IMR-90 (cell line): Measurements from ENCODE around the gene EBF4. TPM values are rescaled to one million over a fixed set of nuclear protein-coding genes. Genes with fewer than 3 reads are reported as not detected.

Experiments
- ATAC-seq: fragments of 200-7000 bp; cut with Tn5 transposase; 2 replicates; pipeline ENCODE4 v1.9.1; 2020; ENCODE audit warnings: low read depth, mild to moderate bottlenecking, moderate library complexity
- BruUV-seq: library from RNA; stranded (reverse); fragments of 400-500 nt; replicated peaks from 2 replicates; lab custom pipeline; 2021; lab: Mats Ljungman, UMichigan
- CTCF ChIA-PET: fragments of 300-600 bp; formaldehyde crosslinking; extraction: SDS; loops from one replicate; lab custom pipeline; 2021; ENCODE audit warnings: antibody characterized with exemption; lab: Yijun Ruan, JAX
- POLR2A ChIA-PET: fragments of 300-600 bp; sonication (Branson Sonifier 250); formaldehyde crosslinking; loops from one replicate; lab custom pipeline; 2022; ENCODE audit warnings: antibody characterized with exemption; ENCODE audit not compliant: unreplicated experiment; lab: Charles Lee
- DNase-seq: peaks from one replicate; pipeline ENCODE4 v3.0.0; 2013
- H2AFZ ChIP-seq: replicated peaks from 2 replicates; pipeline ENCODE3; 2013; ENCODE audit warnings: low read length, mild to moderate bottlenecking; ENCODE audit not compliant: poor library complexity
- H2AK5ac ChIP-seq: 2 replicates; pipeline ENCODE4 v1.6.1; 2013; ENCODE audit warnings: low read depth, low read length, inconsistent platforms
- H2AK9ac ChIP-seq: replicated peaks from 2 replicates; pipeline ENCODE3; 2013; ENCODE audit warnings: mild to moderate bottlenecking, low read depth, low read length, moderate library complexity; ENCODE audit not compliant: poor library complexity
- H2BK120ac ChIP-seq: 2 replicates; pipeline ENCODE4 v1.6.1; 2013; ENCODE audit warnings: low read depth, low read length, inconsistent platforms
- H2BK15ac ChIP-seq: 3 replicates; pipeline ENCODE4 v1.6.1; 2013; ENCODE audit warnings: low read depth, low read length, inconsistent platforms
- H2BK20ac ChIP-seq: 2 replicates; pipeline ENCODE4 v1.6.1; 2013; ENCODE audit warnings: low read depth, mild to moderate bottlenecking, inconsistent platforms, low read length, moderate library complexity
- H2BK5ac ChIP-seq: 2 replicates; pipeline ENCODE4 v1.6.1; 2013; ENCODE audit warnings: mild to moderate bottlenecking, low read depth, low read length, inconsistent platforms; ENCODE audit not compliant: poor library complexity, severe bottlenecking
- H3K14ac ChIP-seq: replicated peaks from 2 replicates; pipeline ENCODE4 v1.6.1; 2013; ENCODE audit warnings: low read depth, low read length, inconsistent platforms
- H3K18ac ChIP-seq: 2 replicates; pipeline ENCODE4 v1.6.1; 2013; ENCODE audit warnings: low read depth, low read length, control low read depth
- H3K23ac ChIP-seq: 2 replicates; pipeline ENCODE4 v1.6.1; 2013; ENCODE audit warnings: low read depth, low read length, inconsistent platforms
- H3K27ac ChIP-seq: 2 replicates; pipeline ENCODE4 v1.5.1; 2013; ENCODE audit warnings: mild to moderate bottlenecking, control low read depth, low read length; ENCODE audit not compliant: insufficient read depth
- H3K27me3 ChIP-seq: 2 replicates; pipeline ENCODE4 v1.6.1; 2013; ENCODE audit warnings: low read length; ENCODE audit not compliant: control insufficient read depth, insufficient read depth
- H3K36me3 ChIP-seq: 2 replicates; pipeline ENCODE4 v1.6.1; 2013; ENCODE audit warnings: low read length, mixed read lengths; ENCODE audit not compliant: control insufficient read depth, insufficient read depth
- H3K4ac ChIP-seq: 2 replicates; pipeline ENCODE4 v1.6.1; 2013; ENCODE audit warnings: low read depth, low read length, inconsistent platforms
- H3K4me1 ChIP-seq: 2 replicates; pipeline ENCODE4 v1.6.1; 2013; ENCODE audit warnings: low read length, mixed read lengths; ENCODE audit not compliant: control insufficient read depth, insufficient read depth
- H3K4me2 ChIP-seq: 2 replicates; pipeline ENCODE4 v1.6.1; 2013; ENCODE audit warnings: low read depth, mild to moderate bottlenecking, control low read depth, low read length, moderate library complexity
- H3K4me3 ChIP-seq: 2 replicates; pipeline ENCODE4 v1.5.1; 2013; ENCODE audit warnings: low read depth, mild to moderate bottlenecking, control low read depth, low read length, moderate library complexity; ENCODE audit not compliant: insufficient read depth
- H3K56ac ChIP-seq: 2 replicates; pipeline ENCODE4 v1.6.1; 2013; ENCODE audit warnings: low read length, inconsistent platforms; ENCODE audit not compliant: insufficient read depth; ENCODE audit errors: extremely low read depth
- H3K79me1 ChIP-seq, 2 experiments: 2 replicates each; pipeline ENCODE4 v1.6.1; 2013; ENCODE audit warnings: low read length in 2 of 2, inconsistent platforms in 1 of 2, low read depth in 1 of 2
- H3K9ac ChIP-seq: 2 replicates; pipeline ENCODE4 v1.6.1; 2013; ENCODE audit warnings: low read depth, low read length, control low read depth
- H3K9me1 ChIP-seq: 2 replicates; pipeline ENCODE4 v1.6.1; 2013; ENCODE audit warnings: low read length, inconsistent platforms; ENCODE audit not compliant: insufficient read depth
- H3K9me3 ChIP-seq: 2 replicates; pipeline ENCODE4 v1.6.1; 2013; ENCODE audit warnings: low read length; ENCODE audit not compliant: control insufficient read depth, insufficient read depth
- H4K20me1 ChIP-seq: 2 replicates; pipeline ENCODE4 v1.6.1; 2013; ENCODE audit warnings: low read length, inconsistent platforms; ENCODE audit not compliant: insufficient read depth
- H4K5ac ChIP-seq: 2 replicates; pipeline ENCODE4 v1.6.1; 2013; ENCODE audit warnings: mild to moderate bottlenecking, low read depth, low read length, control low read depth
- H4K8ac ChIP-seq, 2 experiments: 2 replicates each; pipeline ENCODE4 v1.6.1; 2013; ENCODE audit warnings: low read depth in 2 of 2, low read length in 2 of 2, control low read depth in 1 of 2, inconsistent platforms in 1 of 2
- H4K91ac ChIP-seq: 2 replicates; pipeline ENCODE4 v1.6.1; 2013; ENCODE audit warnings: low read depth, low read length, inconsistent platforms; ENCODE audit not compliant: insufficient read depth
- BHLHE40 ChIP-seq: fragments of 150-350 bp; IDR thresholded peaks from 2 replicates; pipeline ENCODE4 v1.6.1; 2016; ENCODE audit warnings: mild to moderate bottlenecking, low read depth, low read length
- CEBPB ChIP-seq: IDR thresholded peaks from 2 replicates; pipeline ENCODE4 v1.6.1; 2012; ENCODE audit warnings: low read depth, low read length, improper control_type of control experiment
- CHD1 ChIP-seq: IDR thresholded peaks from 2 replicates; pipeline ENCODE4 v1.6.1; 2012; ENCODE audit warnings: low read depth, low read length, improper control_type of control experiment
- FOS ChIP-seq: fragments of 150-350 bp; IDR thresholded peaks from 2 replicates; pipeline ENCODE4 v1.6.1; 2016; ENCODE audit warnings: low read depth, low read length
- MAFK ChIP-seq: IDR thresholded peaks from 2 replicates; pipeline ENCODE4 v1.6.1; 2012; ENCODE audit warnings: low read depth, low read length, improper control_type of control experiment
- MAZ ChIP-seq: IDR thresholded peaks from 2 replicates; pipeline ENCODE4 v1.6.1; 2012; ENCODE audit warnings: low read depth, mild to moderate bottlenecking, low read length, improper control_type of control experiment, moderate library complexity, borderline replicate concordance
- NFE2L2 ChIP-seq: fragments of 150-350 bp; IDR thresholded peaks from 2 replicates; pipeline ENCODE4 v1.6.1; 2016; ENCODE audit warnings: low read depth, mild to moderate bottlenecking, low read length
- POLR2A ChIP-seq: IDR thresholded peaks from 2 replicates; pipeline ENCODE4 v1.6.1; 2012; ENCODE audit warnings: mild to moderate bottlenecking, low read depth, low read length
- RAD21 ChIP-seq: IDR thresholded peaks from 2 replicates; pipeline ENCODE4 v1.6.1; 2012; ENCODE audit warnings: low read length, improper control_type of control experiment
- RCOR1 ChIP-seq: IDR thresholded peaks from 2 replicates; pipeline ENCODE4 v1.6.1; 2012; ENCODE audit warnings: mild to moderate bottlenecking, low read length, improper control_type of control experiment; ENCODE audit not compliant: insufficient replicate concordance
- WGBS, 2 experiments: methylation state at CpG; one replicate each; pipeline versions ENCODE4 v1.1.5 to v1.1.7; 2013; ENCODE audit warnings: missing lambda C conversion rate in 2 of 2; ENCODE audit not compliant: insufficient read length in 1 of 2; ENCODE audit errors: extremely low coverage in 2 of 2; 5-methylcytosine and 5-hydroxymethylcytosine counted together
- dilution Hi-C: fragments of 300-500 bp; cut with HindIII; formaldehyde crosslinking; loops from one replicate; pipeline ENCODE4 v1.14.3; 2018; ENCODE audit warnings: low sequenced_read_pairs; ENCODE audit not compliant: unreplicated experiment
- in situ Hi-C: fragments of 300-500 bp; cut with MboI; formaldehyde crosslinking; loops from 3 replicates; pipeline ENCODE4 v1.14.3; 2019; ENCODE audit warnings: low sequenced_read_pairs, inconsistent platforms, mixed read lengths
- intact Hi-C: fragments of 100-400 bp; cut with micrococcal nuclease; formaldehyde crosslinking; loops from 2 replicates; pipeline ENCODE4 v1.10.0; 2022
- polyA plus RNA-seq, 3 experiments: library from polyadenylated mRNA; depleted of rRNA; stranded (reverse); fragments of >200 nt; gene quantifications; 2 replicates each; pipeline ENCODE4 v1.2.3, GENCODE V29; 2012; ENCODE audit warnings: low replicate concordance in 1 of 3
- total RNA-seq: library from RNA; depleted of rRNA; stranded (reverse); fragments of >200 nt; gene quantifications from 2 replicates; pipeline ENCODE4 v1.2.3, GENCODE V29; 2012
- TF ChIP-seq, protein P1 (sequence below): conservative IDR thresholded peaks from 2 replicates; pipeline ENCODE4 v1.5.1; 2012; ENCODE audit warnings: mild to moderate bottlenecking, low read depth, low read length, improper control_type of control experiment

EBF4 gene
- total and polyA plus RNA-seq, 2 of the 4 experiments (the other 2 are of a cell fraction): 0.18 to 1.1 TPM

DNA sequence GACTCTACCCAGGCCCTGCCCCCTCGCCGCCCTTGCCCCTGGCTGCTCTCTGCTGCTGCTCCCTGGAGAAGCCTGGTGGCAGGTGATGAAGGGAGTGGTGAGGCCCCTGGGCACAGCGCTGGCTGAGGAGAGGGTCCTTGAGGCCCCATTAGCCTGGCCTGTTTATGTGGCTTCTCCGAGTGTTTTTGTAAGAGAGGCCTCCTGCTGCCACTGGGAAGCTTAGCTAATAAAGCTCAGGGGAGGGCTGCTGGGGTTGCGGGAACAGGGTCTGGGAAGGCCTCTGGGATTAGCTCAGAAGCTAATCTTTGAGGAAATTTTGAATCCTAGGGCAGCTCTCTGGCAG lies 15.5 kb downstream of the EBF4 start:
- dilution Hi-C loops (no loop called here), in situ Hi-C loops (no loop called here), intact Hi-C loops (no loop called here)
- Histone ChIP-seq H3K79me1 (no peaks in the 10 kb centered on the region), H4K5ac (no peak overlapping the region), H2BK5ac (no peak overlapping the region), H3K56ac (no peak overlapping the region), H3K4me1 (no peaks in the 10 kb centered on the region), H3K18ac (no peak overlapping the region), H3K9me1 (no peaks in the 10 kb centered on the region), H3K4ac (no peak overlapping the region), H3K27ac (no peak overlapping the region), H3K36me3 (no peaks in the 10 kb centered on the region), H3K9me3 (no peaks in the 10 kb centered on the region), H4K20me1 (no peaks in the 10 kb centered on the region), H2BK15ac (no peak overlapping the region), H2AK5ac (no peak overlapping the region), H3K4me2 (no peak overlapping the region), H4K8ac (no peak overlapping the region), H3K4me3 (no peak overlapping the region), H3K14ac (no peak overlapping the region), H3K23ac (no peak overlapping the region), H4K91ac (no peak overlapping the region), H3K27me3 (peaks cover 29% of the 10 kb centered on the region), H2BK20ac (no peak overlapping the region), H2BK120ac (no peak overlapping the region), H3K9ac (no peak overlapping the region), H2AK9ac (no peak overlapping the region), H2AFZ (no peak overlapping the region)
- CTCF ChIA-PET: interaction anchor here (0.9 kb wide), 1 partner anchor 11 kb away, joined by 3 read pairs; no protein-coding TSS in a partner anchor
- DNase-seq (no peak), ATAC-seq (no peak)
- no peak for TF ChIP-seq MAFK
- TF ChIP-seq NFE2L2: no peak
- TF ChIP-seq BHLHE40: no peak
- TF ChIP-seq CEBPB: no peak
- TF ChIP-seq, protein P1, sequence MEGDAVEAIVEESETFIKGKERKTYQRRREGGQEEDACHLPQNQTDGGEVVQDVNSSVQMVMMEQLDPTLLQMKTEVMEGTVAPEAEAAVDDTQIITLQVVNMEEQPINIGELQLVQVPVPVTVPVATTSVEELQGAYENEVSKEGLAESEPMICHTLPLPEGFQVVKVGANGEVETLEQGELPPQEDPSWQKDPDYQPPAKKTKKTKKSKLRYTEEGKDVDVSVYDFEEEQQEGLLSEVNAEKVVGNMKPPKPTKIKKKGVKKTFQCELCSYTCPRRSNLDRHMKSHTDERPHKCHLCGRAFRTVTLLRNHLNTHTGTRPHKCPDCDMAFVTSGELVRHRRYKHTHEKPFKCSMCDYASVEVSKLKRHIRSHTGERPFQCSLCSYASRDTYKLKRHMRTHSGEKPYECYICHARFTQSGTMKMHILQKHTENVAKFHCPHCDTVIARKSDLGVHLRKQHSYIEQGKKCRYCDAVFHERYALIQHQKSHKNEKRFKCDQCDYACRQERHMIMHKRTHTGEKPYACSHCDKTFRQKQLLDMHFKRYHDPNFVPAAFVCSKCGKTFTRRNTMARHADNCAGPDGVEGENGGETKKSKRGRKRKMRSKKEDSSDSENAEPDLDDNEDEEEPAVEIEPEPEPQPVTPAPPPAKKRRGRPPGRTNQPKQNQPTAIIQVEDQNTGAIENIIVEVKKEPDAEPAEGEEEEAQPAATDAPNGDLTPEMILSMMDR: no peak
- no peak for TF ChIP-seq MAZ
- TF ChIP-seq CHD1: no peak
- TF ChIP-seq RCOR1: no peak
- TF ChIP-seq FOS: no peak
- TF ChIP-seq POLR2A: no peak
- TF ChIP-seq RAD21: no peak
- WGBS, 2 experiments: 35% methylated on average over 2 of the region's 5 CpGs; no CpG with 5 or more reads in 1 of the 2 experiments
- POLR2A ChIA-PET: no interaction called here
- BruUV-seq: no TSS peak
